SK-MEL-5 (cell line): ENCODE data around the gene BIRC5. TPM values are rescaled to one million over a fixed set of nuclear protein-coding genes. Genes with fewer than 3 reads are reported as not detected.
"Not testable (repeated sequence)": the region's sequence is repeated elsewhere in the genome, so short reads cannot be mapped to it uniquely, and the experiment has no call there.

ENCODE experiments used
- DNase-seq: peaks from one replicate; pipeline ENCODE4 v3.0.0-alpha.2; 2016; ENCODE audit warnings: low read depth, low spot score
- in situ Hi-C: cut with HindIII; loops from 2 replicates; pipeline ENCODE4 v1.10.0; 2016; ENCODE audit warnings: low sequenced_read_pairs, high pct_unique_total_duplicates, low pct_unique_long_range_greater_than_20kb
- total RNA-seq: library from RNA; depleted of rRNA; stranded (reverse); fragments of >200 nt; shearing (Covaris generic); gene quantifications from 2 replicates; pipeline ENCODE4 v1.2.3, GENCODE V29; 2014

The BIRC5 gene
- total RNA-seq, 1 experiment from 2014 or later = 167 TPM

- in situ Hi-C loops = no loop called here
- DNase-seq = no peak
Measured at GRCh38 chr17:78233678-78234077, 19.6 kb downstream of the BIRC5 start.

- in situ Hi-C loops = no loop called here
- no peak for DNase-seq
Measured at GRCh38 chr17:78234261-78234865, 20.3 kb downstream of the BIRC5 start.

- DNase-seq, in situ Hi-C loops: not testable (repeated sequence)
Measured at GRCh38 chr17:78235022-78235421, 21.0 kb downstream of the BIRC5 start.

- no peak for DNase-seq
- in situ Hi-C loops = no loop called here
Measured at GRCh38 chr17:78235885-78236284, 21.8 kb downstream of the BIRC5 start.

- no peak for DNase-seq
- in situ Hi-C loops = no loop called here
Measured at GRCh38 chr17:78236362-78237127, 22.5 kb downstream of the BIRC5 start.

- in situ Hi-C loops = no loop called here
- DNase-seq = no peak
Measured at GRCh38 chr17:78237401-78238012, 23.5 kb downstream of the BIRC5 start.

- in situ Hi-C loops = no loop called here
- no peak for DNase-seq
Measured at GRCh38 chr17:78238823-78239488, 24.9 kb downstream of the BIRC5 start.

- DNase-seq = no peak
- in situ Hi-C loops = no loop called here
Measured at GRCh38 chr17:78239489-78239931, 25.5 kb downstream of the BIRC5 start.

- DNase-seq = no peak
- in situ Hi-C loops = no loop called here
Measured at GRCh38 chr17:78240012-78240655, 26.1 kb downstream of the BIRC5 start.

- in situ Hi-C loops = no loop called here
Measured at GRCh38 chr17:78240839-78241238, 26.8 kb downstream of the BIRC5 start.

GRCh38 chr17:78241277-78242023, 27.4 kb downstream of the BIRC5 start:
- peak; percentile 92 for DNase-seq
- in situ Hi-C loops = no loop called here

More at GRCh38 chr17:78240839-78241238, 26.8 kb downstream of the BIRC5 start:
- DNase-seq = no peak

GRCh38 chr17:78242024-78242742, 28.1 kb downstream of the BIRC5 start:
- DNase-seq = no peak
- in situ Hi-C loops = no loop called here

- in situ Hi-C loops = no loop called here
- DNase-seq = no peak
Measured at GRCh38 chr17:78247304-78247703, 33.3 kb downstream of the BIRC5 start.

GRCh38 chr17:78248051-78248914, 34.2 kb downstream of the BIRC5 start:
- no peak for DNase-seq
- in situ Hi-C loops = no loop called here

GRCh38 chr17:78249074-78249817, 35.2 kb downstream of the BIRC5 start:
- in situ Hi-C loops = no loop called here
- DNase-seq = no peak
